ENCODE measurements around the gene GET4. TPM values are rescaled to one million over a fixed set of nuclear protein-coding genes. Genes with fewer than 3 reads are reported as not detected.

Gene GET4
- total RNA-seq, 2 experiments from 2014 or later = 84.4 to 96.4 TPM

- Mint-ChIP-seq H3K36me3 (ENCODE audit: low read depth) (no peaks in the 10 kb centered on the region), H3K27ac (no peak overlapping the region), H3K9me3 (no peaks in the 10 kb centered on the region), H3K27me3 (no peaks in the 10 kb centered on the region), H3K4me1 (ENCODE audit: low read depth) (no peaks in the 10 kb centered on the region), H3K4me3 (no peak overlapping the region)
- Histone ChIP-seq H3K4me3 (ENCODE audit: low read length) (no peak overlapping the region), H3K36me3 (ENCODE audit: insufficient read depth, low read length) (no peaks in the 10 kb centered on the region), H3K27ac (ENCODE audit: low read depth in 1 of 2, low read length in 2 of 2) (no peak overlapping the region), H3K4me1 (ENCODE audit: insufficient read depth, low read length) (peaks cover 17% of the 10 kb centered on the region), H3K27me3 (ENCODE audit: control insufficient read depth in 1 of 2, insufficient read depth in 2 of 2, low read length in 2 of 2) (no peaks in the 10 kb centered on the region), H3K9me3 (ENCODE audit: control insufficient read depth in 1 of 2, insufficient read depth in 1 of 2, low read length in 2 of 2) (no peaks in the 10 kb centered on the region)
- peak in 1 of 14 experiments; percentile 0 for DNase-seq
- ChIA-PET POLR2A (no interaction called here), CTCF (no interaction called here)
- intact Hi-C loops (cut with DNase I, micrococcal nuclease) = no loop called here
- no peak for ATAC-seq (ENCODE audit: poor library complexity)
- TF ChIP-seq, protein P1, sequence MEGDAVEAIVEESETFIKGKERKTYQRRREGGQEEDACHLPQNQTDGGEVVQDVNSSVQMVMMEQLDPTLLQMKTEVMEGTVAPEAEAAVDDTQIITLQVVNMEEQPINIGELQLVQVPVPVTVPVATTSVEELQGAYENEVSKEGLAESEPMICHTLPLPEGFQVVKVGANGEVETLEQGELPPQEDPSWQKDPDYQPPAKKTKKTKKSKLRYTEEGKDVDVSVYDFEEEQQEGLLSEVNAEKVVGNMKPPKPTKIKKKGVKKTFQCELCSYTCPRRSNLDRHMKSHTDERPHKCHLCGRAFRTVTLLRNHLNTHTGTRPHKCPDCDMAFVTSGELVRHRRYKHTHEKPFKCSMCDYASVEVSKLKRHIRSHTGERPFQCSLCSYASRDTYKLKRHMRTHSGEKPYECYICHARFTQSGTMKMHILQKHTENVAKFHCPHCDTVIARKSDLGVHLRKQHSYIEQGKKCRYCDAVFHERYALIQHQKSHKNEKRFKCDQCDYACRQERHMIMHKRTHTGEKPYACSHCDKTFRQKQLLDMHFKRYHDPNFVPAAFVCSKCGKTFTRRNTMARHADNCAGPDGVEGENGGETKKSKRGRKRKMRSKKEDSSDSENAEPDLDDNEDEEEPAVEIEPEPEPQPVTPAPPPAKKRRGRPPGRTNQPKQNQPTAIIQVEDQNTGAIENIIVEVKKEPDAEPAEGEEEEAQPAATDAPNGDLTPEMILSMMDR (IDR thresholded peaks at IDR 0.05) = no peak
Measured at GRCh38 chr7:931871-932650, 55.7 kb downstream of the GET4 start.

GRCh38 chr7:932651-932975 is 56.3 kb downstream of the GET4 start:
- Histone ChIP-seq H3K27ac (ENCODE audit: low read depth in 1 of 2, low read length in 2 of 2) (no peak overlapping the region), H3K4me1 (ENCODE audit: insufficient read depth, low read length) (peaks cover 14% of the 10 kb centered on the region), H3K4me3 (ENCODE audit: low read length) (no peak overlapping the region), H3K36me3 (ENCODE audit: insufficient read depth, low read length) (no peaks in the 10 kb centered on the region), H3K27me3 (ENCODE audit: control insufficient read depth in 1 of 2, insufficient read depth in 2 of 2, low read length in 2 of 2) (no peaks in the 10 kb centered on the region), H3K9me3 (ENCODE audit: control insufficient read depth in 1 of 2, insufficient read depth in 1 of 2, low read length in 2 of 2) (no peaks in the 10 kb centered on the region)
- Mint-ChIP-seq H3K36me3 (ENCODE audit: low read depth) (no peaks in the 10 kb centered on the region), H3K27me3 (no peaks in the 10 kb centered on the region), H3K9me3 (no peaks in the 10 kb centered on the region), H3K27ac (no peak overlapping the region), H3K4me3 (no peak overlapping the region), H3K4me1 (ENCODE audit: low read depth) (no peaks in the 10 kb centered on the region)
- DNase-seq (no peak), ATAC-seq (ENCODE audit: poor library complexity) (no peak)
- ChIA-PET CTCF (no interaction called here), POLR2A (no interaction called here)
- intact Hi-C loops (cut with DNase I, micrococcal nuclease) = no loop called here
- TF ChIP-seq, protein P1 (IDR thresholded peaks at IDR 0.05) = no peak

DNA sequence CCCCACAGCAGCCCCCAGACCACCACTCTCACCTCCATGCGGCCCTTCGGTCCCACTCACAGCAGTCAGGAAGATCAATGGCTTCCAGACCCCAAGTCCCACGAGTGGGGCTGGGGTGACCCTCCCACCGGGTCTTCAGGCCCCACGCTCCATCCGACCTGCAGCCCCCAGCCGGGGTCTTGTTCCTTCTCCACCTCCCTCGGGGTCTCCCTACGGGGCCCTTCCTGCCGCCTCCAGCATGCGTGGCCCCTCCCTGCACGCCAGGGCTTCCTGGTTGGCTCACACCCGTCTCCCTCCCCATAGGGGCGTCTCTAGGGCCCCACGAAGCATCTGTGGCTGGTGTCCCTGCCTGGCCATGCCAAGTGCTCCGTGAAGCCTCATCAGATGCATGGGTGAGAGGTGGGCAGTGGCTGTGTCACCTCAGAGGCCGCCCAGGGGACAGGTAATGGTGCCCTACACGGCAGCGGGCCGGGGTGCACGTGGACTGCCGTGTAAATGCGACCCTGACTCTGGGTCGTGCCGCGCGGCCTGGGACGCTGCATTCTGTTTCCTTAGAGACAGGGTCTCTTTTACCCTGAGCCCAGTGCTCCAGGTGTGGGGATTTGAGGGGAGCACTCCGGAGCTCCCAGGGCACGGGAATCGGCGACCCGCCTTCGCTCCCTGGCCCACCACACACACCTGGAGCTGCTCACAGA is 58.3 kb downstream of the GET4 start:
- Histone ChIP-seq H3K27me3 (ENCODE audit: control insufficient read depth in 1 of 2, insufficient read depth in 2 of 2, low read length in 2 of 2) (no peaks in the 10 kb centered on the region), H3K27ac (ENCODE audit: low read depth in 1 of 2, low read length in 2 of 2) (no peak overlapping the region), H3K36me3 (ENCODE audit: insufficient read depth, low read length) (no peaks in the 10 kb centered on the region), H3K4me1 (ENCODE audit: insufficient read depth, low read length) (peaks cover 9% of the 10 kb centered on the region), H3K4me3 (ENCODE audit: low read length) (no peak overlapping the region), H3K9me3 (ENCODE audit: control insufficient read depth in 1 of 2, insufficient read depth in 1 of 2, low read length in 2 of 2) (no peaks in the 10 kb centered on the region)
- Mint-ChIP-seq H3K36me3 (ENCODE audit: low read depth) (no peaks in the 10 kb centered on the region), H3K9me3 (no peaks in the 10 kb centered on the region), H3K4me3 (no peak overlapping the region), H3K4me1 (ENCODE audit: low read depth) (no peaks in the 10 kb centered on the region), H3K27ac (no peak overlapping the region), H3K27me3 (no peaks in the 10 kb centered on the region)
- DNase-seq (no peak), ATAC-seq (ENCODE audit: poor library complexity) (no peak)
- intact Hi-C loops (cut with DNase I, micrococcal nuclease) = no loop called here
- CTCF ChIA-PET = no interaction called here
- TF ChIP-seq, protein P1 (IDR thresholded peaks at IDR 0.05) = no peak
- POLR2A ChIA-PET = no interaction called here

Measured in CD4-positive, alpha-beta T cell (primary cell).